Chondrocyte (in vitro differentiated cells): ENCODE measurements around the gene SNX24. TPM values are rescaled to one million over a fixed set of nuclear protein-coding genes. Genes with fewer than 3 reads are reported as not detected.

Experiments
- DNase-seq: peaks from one replicate; pipeline ENCODE4 v3.0.0; 2021; ENCODE audit warnings: mixed read lengths, low spot score
- H3K27ac Mint-ChIP-seq: one replicate; pipeline ENCODE4 v1.8.0; 2021; ENCODE audit warnings: mild to moderate bottlenecking, moderate library complexity, mixed read lengths; ENCODE audit not compliant: unreplicated experiment
- H3K27me3 Mint-ChIP-seq: 2 replicates; pipeline ENCODE4 v1.8.0; 2021; ENCODE audit warnings: low read depth, mixed read lengths
- H3K36me3 Mint-ChIP-seq: 2 replicates; pipeline ENCODE4 v1.8.0; 2021; ENCODE audit warnings: low read depth, mixed read lengths
- H3K4me1 Mint-ChIP-seq: 2 replicates; pipeline ENCODE4 v1.8.0; 2021; ENCODE audit warnings: low read depth, mild to moderate bottlenecking, mixed read lengths
- H3K4me3 Mint-ChIP-seq: one replicate; pipeline ENCODE4 v1.8.0; 2021; ENCODE audit warnings: mild to moderate bottlenecking, moderate library complexity, mixed read lengths; ENCODE audit not compliant: unreplicated experiment
- H3K9me3 Mint-ChIP-seq: 2 replicates; pipeline ENCODE4 v1.8.0; 2021; ENCODE audit warnings: low read depth, mixed read lengths
- total RNA-seq: library from RNA; stranded (reverse); gene quantifications from 3 replicates; pipeline ENCODE4 v1.2.1, GENCODE V29; 2021
- TF ChIP-seq, protein P1 (sequence below): fragments of 200-600 bp; sonication (generic); IDR thresholded peaks from 2 replicates; pipeline ENCODE4 v1.5.0; 2021; ENCODE audit warnings: antibody characterized with exemption, mild to moderate bottlenecking, moderate library complexity

SNX24 gene
- total RNA-seq, 1 donor from 2014 or later = 14.3 TPM

DNA sequence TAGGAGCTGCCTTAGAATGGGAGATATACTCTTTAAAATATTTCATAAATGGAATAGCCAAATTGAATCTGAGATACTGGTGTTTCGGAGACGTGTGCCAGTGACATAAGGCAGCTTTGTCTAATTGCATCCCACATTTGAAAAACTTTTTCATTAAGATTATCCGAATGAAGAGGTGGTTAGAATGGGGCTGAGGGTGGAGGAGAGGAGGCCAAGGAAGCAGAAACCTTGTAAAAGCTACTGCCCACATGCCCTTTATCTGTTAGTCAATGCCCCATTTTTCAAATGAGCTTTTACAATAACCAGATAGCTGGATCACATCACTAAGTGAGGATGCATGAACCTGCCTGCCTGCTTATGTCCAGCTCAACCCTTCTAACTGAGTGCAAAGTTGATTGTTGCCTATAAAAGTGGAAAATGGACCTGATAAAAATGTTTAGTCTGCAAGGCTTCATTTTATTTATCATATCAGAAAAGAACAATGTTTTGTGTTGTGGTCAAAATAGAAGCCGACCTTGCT, 34.8 kb downstream of the SNX24 start:
- no peak overlapping the region for H3K27ac Mint-ChIP-seq
- peaks cover 4% of the 10 kb centered on the region for H3K4me1 Mint-ChIP-seq
- no peak overlapping the region for H3K4me3 Mint-ChIP-seq
- no peaks in the 10 kb centered on the region for H3K27me3 Mint-ChIP-seq
- H3K36me3 Mint-ChIP-seq = no peaks in the 10 kb centered on the region
- H3K9me3 Mint-ChIP-seq = no peaks in the 10 kb centered on the region
- no peak for DNase-seq
- TF ChIP-seq, protein P1, sequence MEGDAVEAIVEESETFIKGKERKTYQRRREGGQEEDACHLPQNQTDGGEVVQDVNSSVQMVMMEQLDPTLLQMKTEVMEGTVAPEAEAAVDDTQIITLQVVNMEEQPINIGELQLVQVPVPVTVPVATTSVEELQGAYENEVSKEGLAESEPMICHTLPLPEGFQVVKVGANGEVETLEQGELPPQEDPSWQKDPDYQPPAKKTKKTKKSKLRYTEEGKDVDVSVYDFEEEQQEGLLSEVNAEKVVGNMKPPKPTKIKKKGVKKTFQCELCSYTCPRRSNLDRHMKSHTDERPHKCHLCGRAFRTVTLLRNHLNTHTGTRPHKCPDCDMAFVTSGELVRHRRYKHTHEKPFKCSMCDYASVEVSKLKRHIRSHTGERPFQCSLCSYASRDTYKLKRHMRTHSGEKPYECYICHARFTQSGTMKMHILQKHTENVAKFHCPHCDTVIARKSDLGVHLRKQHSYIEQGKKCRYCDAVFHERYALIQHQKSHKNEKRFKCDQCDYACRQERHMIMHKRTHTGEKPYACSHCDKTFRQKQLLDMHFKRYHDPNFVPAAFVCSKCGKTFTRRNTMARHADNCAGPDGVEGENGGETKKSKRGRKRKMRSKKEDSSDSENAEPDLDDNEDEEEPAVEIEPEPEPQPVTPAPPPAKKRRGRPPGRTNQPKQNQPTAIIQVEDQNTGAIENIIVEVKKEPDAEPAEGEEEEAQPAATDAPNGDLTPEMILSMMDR = no peak

DNA sequence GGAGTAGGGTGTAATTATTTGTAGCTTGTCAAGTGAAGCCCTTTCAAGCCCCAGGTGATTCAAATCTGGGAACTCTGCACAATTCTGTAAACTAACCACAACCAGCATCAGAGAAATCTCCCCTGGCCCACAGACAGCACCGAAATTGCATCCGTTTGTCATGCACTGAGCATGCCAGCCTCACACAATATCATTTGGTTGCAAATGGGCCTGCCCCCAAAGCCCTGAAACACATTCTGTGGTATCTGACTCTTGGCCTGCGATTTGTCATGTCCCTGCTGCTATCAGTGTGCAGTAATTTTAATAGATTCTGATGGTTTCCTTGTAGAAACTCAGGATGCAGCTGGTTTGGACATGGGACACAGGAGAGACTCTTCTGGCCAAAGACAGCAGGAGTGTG, 35.3 kb downstream of the SNX24 start:
- TF ChIP-seq, protein P1 = no peak
- no peaks in the 10 kb centered on the region for H3K36me3 Mint-ChIP-seq
- no peak overlapping the region for H3K4me3 Mint-ChIP-seq
- no peaks in the 10 kb centered on the region for H3K27me3 Mint-ChIP-seq
- H3K9me3 Mint-ChIP-seq = no peaks in the 10 kb centered on the region
- H3K4me1 Mint-ChIP-seq = peaks cover 4% of the 10 kb centered on the region
- DNase-seq = no peak
- no peak overlapping the region for H3K27ac Mint-ChIP-seq

DNA sequence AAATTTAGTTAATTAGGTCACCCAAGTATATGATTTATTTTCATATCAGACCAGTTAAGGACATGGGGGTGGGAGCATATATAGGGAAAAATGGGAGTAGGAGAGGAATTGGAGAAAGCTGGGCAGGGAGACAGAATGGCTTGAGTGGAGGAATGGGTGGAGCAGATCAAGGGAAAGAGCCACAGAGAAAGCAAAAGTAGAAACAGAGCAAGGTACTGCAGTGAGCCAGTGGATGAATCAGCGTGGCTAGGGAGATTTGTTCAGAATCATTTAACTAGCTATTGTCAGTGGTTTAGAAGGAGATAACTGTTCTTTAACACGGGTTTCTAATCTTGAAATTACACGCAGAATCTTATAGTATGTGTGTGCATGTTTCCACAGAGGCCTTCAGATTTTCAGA, 37.4 kb downstream of the SNX24 start:
- Mint-ChIP-seq H3K4me1 (peaks cover 4% of the 10 kb centered on the region), H3K36me3 (peaks cover 3% of the 10 kb centered on the region), H3K27ac (no peak overlapping the region), H3K27me3 (no peaks in the 10 kb centered on the region), H3K9me3 (peaks cover 5% of the 10 kb centered on the region), H3K4me3 (no peak overlapping the region)
- no peak for DNase-seq
- TF ChIP-seq, protein P1 = no peak

DNA sequence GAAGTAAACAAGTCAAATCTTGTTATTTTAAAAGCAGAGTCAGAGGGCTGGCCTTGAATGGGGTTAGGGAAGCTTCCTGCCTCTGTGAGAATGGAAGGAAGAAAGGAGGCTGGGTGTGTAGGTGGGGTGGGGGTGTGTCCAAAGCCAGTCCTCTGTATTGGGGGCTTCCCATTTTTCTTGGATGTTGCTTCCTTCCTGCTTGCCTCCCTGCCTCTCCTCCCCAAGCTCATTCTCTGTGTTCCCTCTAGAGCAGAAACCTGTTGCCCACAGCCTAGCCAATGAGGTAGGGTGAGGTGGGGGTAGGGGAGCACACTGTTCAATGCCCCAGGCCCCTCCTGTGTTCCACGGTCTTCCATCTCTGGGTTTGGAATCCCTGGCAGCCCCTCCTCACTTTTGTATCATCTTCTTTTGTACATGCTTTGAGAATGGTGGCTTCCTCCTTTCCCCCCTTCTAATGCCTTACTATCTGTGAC, 39.7 kb downstream of the SNX24 start:
- TF ChIP-seq, protein P1 = no peak
- Mint-ChIP-seq H3K27ac (no peak overlapping the region), H3K36me3 (peaks cover 5% of the 10 kb centered on the region), H3K4me1 (peaks cover 4% of the 10 kb centered on the region), H3K27me3 (no peaks in the 10 kb centered on the region), H3K4me3 (no peak overlapping the region), H3K9me3 (peaks cover 8% of the 10 kb centered on the region)
- no peak for DNase-seq

DNA sequence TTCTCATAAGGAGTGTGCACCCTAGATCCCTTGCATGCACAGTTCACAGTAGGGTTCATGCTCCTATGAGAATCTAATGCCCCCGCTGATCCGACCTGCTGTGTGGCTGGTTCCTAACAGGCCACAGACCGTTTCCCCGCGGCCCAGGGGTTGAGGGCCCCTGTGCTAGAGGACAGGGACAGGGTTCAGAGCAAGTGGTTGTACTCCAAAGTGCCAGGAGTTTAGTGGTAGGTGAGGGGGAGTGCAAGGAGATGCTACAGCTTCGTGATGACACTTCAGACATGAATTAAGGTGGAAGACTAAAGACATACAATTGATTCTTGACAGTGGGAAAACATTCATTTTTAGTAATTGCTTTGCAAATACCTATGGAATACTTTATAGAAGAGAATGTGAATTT, 40.5 kb downstream of the SNX24 start:
- peaks cover 8% of the 10 kb centered on the region for H3K9me3 Mint-ChIP-seq
- no peak overlapping the region for H3K4me3 Mint-ChIP-seq
- no peak for DNase-seq
- H3K27ac Mint-ChIP-seq = no peak overlapping the region
- peaks cover 5% of the 10 kb centered on the region for H3K36me3 Mint-ChIP-seq
- TF ChIP-seq, protein P1 = no peak
- H3K4me1 Mint-ChIP-seq = peaks cover 4% of the 10 kb centered on the region
- H3K27me3 Mint-ChIP-seq = no peaks in the 10 kb centered on the region
